HFFc6 (cell line): ENCODE measurements around the gene SUGCT. TPM values are rescaled to one million over a fixed set of nuclear protein-coding genes. Genes with fewer than 3 reads are reported as not detected.

Source experiments
- DNase-seq: peaks from one replicate; pipeline ENCODE4 v3.0.0-alpha.2; 2018
- H3K27ac Mint-ChIP-seq: 2 replicates; pipeline ENCODE4 v1.8.0; 2020; ENCODE audit warnings: mild to moderate bottlenecking, mixed read lengths
- H3K27me3 Mint-ChIP-seq: 2 replicates; pipeline ENCODE4 v1.8.0; 2021; ENCODE audit warnings: mild to moderate bottlenecking, moderate library complexity, mixed read lengths; ENCODE audit not compliant: insufficient read depth
- H3K36me3 Mint-ChIP-seq: 2 replicates; pipeline ENCODE4 v1.8.0; 2021; ENCODE audit warnings: low read depth, mixed read lengths
- H3K4me1 Mint-ChIP-seq: 2 replicates; pipeline ENCODE4 v1.8.0; 2020; ENCODE audit warnings: low read depth, mixed read lengths
- H3K4me3 Mint-ChIP-seq: 2 replicates; pipeline ENCODE4 v1.8.0; 2020; ENCODE audit warnings: mild to moderate bottlenecking, moderate library complexity, mixed read lengths
- H3K9me3 Mint-ChIP-seq: 2 replicates; pipeline ENCODE4 v1.8.0; 2020; ENCODE audit warnings: mild to moderate bottlenecking, mixed read lengths
- total RNA-seq, 6 experiments: library from RNA; stranded (reverse); fragmentation: NEBNext Ultra II Directional; extraction: Animal tissue kit (Norgen Biotek cat#: 25700); gene quantifications; 2 replicates in 1 of 6; 3 replicates in 5 of 6; pipeline ENCODE4 v1.2.3, GENCODE V29; 2021
- TF ChIP-seq, protein P1 (sequence below): fragments of 200-600 bp; sonication (generic); IDR thresholded peaks from 2 replicates; pipeline ENCODE4 v1.5.0; 2021; ENCODE audit warnings: antibody characterized with exemption, mild to moderate bottlenecking

The SUGCT gene
- total RNA-seq, 6 experiments from 2014 or later, result 12.9 to 20.1 (median 17.1) TPM

DNA sequence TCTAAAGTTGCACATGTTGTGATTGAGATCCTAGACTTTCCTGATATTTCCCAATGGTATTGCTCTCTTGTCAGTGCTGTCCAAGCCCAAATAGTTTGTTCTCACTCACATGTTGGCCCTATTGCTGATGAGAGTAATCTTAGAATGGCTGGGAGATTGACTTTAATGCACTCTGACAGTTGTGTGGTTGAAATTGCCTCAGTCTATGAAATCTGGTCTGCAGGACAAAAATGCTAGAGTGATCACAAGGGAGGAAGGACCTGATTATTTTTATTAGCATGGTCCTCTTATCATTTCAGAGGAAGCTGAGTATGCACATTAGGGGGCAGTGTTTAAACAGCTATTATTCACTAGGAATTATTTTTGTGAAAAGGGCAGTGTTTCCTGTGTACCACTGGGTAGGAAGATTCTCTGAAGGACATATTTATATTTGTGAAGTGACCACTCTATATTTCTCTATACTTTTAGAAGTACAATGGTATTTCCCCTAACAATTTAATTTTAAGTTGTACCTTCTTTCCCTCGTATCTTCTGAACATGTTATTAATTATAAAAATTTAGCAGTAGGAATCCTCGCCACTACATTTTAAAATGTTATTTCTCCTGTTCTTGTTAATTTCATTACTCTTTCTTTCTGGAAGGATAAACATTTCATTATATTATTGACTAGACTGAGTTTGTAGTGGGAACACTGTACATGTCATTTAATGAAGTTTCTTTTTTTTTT is 64.4 kb downstream of the SUGCT start:
- H3K27ac Mint-ChIP-seq, result peak overlapping the region; percentile 29
- H3K4me1 Mint-ChIP-seq, result peaks cover 40% of the 10 kb centered on the region
- no peaks in the 10 kb centered on the region for H3K9me3 Mint-ChIP-seq

DNA sequence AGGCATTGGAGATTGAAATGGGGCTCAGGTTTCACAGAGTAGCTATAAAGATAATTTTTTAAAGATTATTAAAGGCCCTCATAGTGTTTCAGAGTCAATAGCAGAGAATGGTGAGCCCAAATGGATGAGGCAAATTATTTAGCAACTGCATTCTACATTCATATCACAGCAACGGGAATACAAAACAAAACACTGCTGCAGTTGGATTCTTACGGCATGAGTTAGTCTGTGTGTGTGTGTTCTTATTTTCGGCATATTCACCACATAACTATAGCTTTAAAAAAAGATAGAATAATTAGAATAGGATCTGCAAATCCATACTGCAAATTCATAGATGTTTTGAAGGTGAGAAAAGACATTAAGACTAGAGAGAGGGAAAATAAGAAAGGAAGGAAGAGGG is 66.0 kb downstream of the SUGCT start:
- H3K27me3 Mint-ChIP-seq, result no peaks in the 10 kb centered on the region
- H3K9me3 Mint-ChIP-seq, result no peaks in the 10 kb centered on the region
- TF ChIP-seq, protein P1, sequence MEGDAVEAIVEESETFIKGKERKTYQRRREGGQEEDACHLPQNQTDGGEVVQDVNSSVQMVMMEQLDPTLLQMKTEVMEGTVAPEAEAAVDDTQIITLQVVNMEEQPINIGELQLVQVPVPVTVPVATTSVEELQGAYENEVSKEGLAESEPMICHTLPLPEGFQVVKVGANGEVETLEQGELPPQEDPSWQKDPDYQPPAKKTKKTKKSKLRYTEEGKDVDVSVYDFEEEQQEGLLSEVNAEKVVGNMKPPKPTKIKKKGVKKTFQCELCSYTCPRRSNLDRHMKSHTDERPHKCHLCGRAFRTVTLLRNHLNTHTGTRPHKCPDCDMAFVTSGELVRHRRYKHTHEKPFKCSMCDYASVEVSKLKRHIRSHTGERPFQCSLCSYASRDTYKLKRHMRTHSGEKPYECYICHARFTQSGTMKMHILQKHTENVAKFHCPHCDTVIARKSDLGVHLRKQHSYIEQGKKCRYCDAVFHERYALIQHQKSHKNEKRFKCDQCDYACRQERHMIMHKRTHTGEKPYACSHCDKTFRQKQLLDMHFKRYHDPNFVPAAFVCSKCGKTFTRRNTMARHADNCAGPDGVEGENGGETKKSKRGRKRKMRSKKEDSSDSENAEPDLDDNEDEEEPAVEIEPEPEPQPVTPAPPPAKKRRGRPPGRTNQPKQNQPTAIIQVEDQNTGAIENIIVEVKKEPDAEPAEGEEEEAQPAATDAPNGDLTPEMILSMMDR, result no peak
- no peaks in the 10 kb centered on the region for H3K36me3 Mint-ChIP-seq
- DNase-seq, result peak; percentile 64
- peak overlapping the region; percentile 53; the same call in 1 of the 2 replicates for H3K4me3 Mint-ChIP-seq
- H3K27ac Mint-ChIP-seq, result peak overlapping the region; percentile 84
- H3K4me1 Mint-ChIP-seq, result peaks cover 35% of the 10 kb centered on the region

More for the DNA sequence above, 64.4 kb downstream of the SUGCT start:
- TF ChIP-seq, protein P1, result peak; percentile 80
- Mint-ChIP-seq H3K4me3 (no peak overlapping the region), H3K27me3 (no peaks in the 10 kb centered on the region), H3K36me3 (no peaks in the 10 kb centered on the region)
- DNase-seq, result peak; percentile 64

DNA sequence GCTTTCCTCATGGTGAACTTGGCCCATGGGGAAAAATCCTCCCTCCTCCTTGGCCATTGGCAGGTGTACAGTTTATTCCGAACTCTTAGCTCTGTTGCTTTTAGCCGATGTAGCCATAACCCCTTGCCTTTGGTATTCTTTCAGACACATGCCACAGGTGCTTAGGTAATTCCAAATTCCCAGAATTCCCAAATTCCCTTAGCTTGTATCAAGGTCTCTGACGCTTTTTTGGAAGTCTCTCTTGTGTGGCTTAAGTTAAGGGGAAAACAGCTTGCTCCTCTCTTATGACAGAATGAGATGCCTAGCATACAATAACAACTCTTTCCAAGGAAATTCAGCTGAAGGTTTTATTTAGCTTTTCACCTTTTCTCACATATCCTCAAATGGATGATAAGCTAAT is 68.0 kb downstream of the SUGCT start:
- no peaks in the 10 kb centered on the region for H3K27me3 Mint-ChIP-seq
- no peak overlapping the region for H3K27ac Mint-ChIP-seq
- no peak for DNase-seq
- no peaks in the 10 kb centered on the region for H3K9me3 Mint-ChIP-seq
- no peak overlapping the region for H3K4me3 Mint-ChIP-seq
- H3K36me3 Mint-ChIP-seq, result no peaks in the 10 kb centered on the region
- TF ChIP-seq, protein P1, result no peak
- H3K4me1 Mint-ChIP-seq, result peaks cover 36% of the 10 kb centered on the region

DNA sequence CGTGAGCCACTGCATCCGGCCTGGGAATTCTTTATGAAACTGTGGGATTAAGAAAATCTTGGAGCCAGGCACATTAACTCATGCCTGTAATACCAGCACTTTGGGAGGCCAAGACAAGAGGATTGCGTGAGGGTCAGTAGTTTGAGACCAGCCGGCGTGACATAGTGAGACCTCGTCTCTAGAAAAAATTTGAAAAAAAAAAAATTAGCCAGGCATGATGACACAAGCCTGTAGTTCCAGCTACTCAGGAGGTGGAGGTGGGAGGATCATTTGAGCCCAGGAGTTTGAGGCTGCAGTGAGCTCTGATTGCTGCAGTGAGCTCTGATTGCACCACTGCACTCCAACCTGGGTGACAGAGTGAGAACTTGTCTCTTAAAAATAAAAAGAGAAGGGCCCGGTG is 69.8 kb downstream of the SUGCT start:
- Mint-ChIP-seq H3K4me1 (peaks cover 27% of the 10 kb centered on the region), H3K27ac (no peak overlapping the region), H3K27me3 (no peaks in the 10 kb centered on the region), H3K4me3 (no peak overlapping the region), H3K36me3 (no peaks in the 10 kb centered on the region), H3K9me3 (no peaks in the 10 kb centered on the region)
- TF ChIP-seq, protein P1, result no peak
- no peak for DNase-seq

DNA sequence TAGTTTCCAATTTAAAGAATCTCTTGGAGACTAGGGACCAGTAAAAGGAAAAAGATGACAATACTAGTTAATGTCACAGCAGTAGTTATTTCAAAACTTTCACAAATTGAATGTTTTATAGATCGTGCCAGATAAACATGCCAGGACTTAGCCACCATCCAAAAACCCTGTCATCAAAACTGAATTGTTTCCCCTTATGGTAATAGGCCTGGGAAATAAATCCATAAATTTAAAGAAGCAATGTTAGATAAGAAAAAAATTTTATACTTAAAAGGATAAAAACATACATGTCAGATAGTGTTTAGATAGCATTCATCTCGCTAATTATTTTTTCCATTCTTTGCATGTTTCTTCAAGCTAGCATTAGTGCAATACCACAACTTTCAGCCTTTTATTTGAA is 71.2 kb downstream of the SUGCT start:
- Mint-ChIP-seq H3K36me3 (no peaks in the 10 kb centered on the region), H3K4me1 (peaks cover 13% of the 10 kb centered on the region), H3K27ac (no peak overlapping the region), H3K4me3 (no peak overlapping the region), H3K9me3 (no peaks in the 10 kb centered on the region), H3K27me3 (no peaks in the 10 kb centered on the region)
- TF ChIP-seq, protein P1, result no peak
- DNase-seq, result no peak
